MM.1S (cell line): Measurements from ENCODE around the gene FNTB.

Experiments
- CTCF ChIP-seq: fragments of 300-600 bp; sonication (generic); IDR thresholded peaks from 2 replicates; pipeline ENCODE4 v1.5.1; 2016; ENCODE audit warnings: antibody characterized with exemption, low read length, mixed read lengths
- EZH2phosphoT487 ChIP-seq: fragments of 300-600 bp; sonication (generic); IDR thresholded peaks from 2 replicates; pipeline ENCODE4 v1.6.1; 2018; ENCODE audit warnings: antibody characterized with exemption, low read length

DNA sequence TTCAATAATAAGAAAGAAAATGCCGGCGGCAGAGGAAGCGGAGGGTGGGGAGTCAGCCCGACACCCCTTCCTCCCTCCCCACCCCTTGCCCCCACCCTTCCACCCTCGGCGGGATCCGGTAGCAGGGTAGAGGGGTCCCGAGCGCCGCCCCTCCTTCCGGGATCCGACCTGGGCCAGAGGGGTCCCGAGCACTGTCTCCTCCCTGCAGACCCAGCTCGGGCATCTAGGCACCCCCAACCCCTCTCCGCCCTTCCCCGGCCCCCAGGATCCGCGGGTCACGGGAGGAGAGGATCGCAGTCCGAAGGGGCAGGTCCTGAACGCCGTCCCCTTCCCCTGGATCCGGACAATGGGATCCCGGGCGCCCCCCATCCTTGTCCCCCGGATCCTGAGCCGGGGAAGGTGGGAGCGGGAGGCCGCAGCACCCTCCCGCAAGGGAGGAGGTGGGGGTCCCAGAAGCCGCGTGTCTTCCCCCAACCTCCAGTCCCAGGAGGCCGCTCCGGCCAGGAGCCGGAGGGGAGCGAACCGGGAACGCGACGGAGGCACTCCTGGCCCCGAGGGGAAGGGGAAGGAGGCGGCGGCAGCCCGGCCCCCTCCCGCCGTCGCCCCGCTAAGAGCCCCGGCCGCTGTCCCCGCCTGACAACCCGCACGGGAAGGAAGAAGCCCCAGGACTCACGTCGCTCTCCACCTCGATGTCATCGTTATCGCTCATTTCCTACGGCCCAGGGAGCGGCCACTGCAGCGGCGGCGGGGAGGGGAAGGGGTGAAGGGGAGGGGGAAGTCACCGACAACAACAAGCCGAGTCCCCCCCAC is 115.1 kb downstream of the FNTB start:
- TF ChIP-seq CTCF: no peak
- no peak for TF ChIP-seq EZH2phosphoT487
